Dermis blood vessel endothelial cell (primary cell): ENCODE measurements around the gene OR10J5. TPM values are rescaled to one million over a fixed set of nuclear protein-coding genes. Genes with fewer than 3 reads are reported as not detected.
"Not testable (repeated sequence)": the region's sequence is repeated elsewhere in the genome, so short reads cannot be mapped to it uniquely, and the experiment has no call there.

Experiments
- DNase-seq: peaks from one replicate; pipeline ENCODE4 v3.0.0; 2010
- total RNA-seq: library from RNA; depleted of rRNA; stranded (reverse); fragments of >200 nt; gene quantifications from 2 replicates; pipeline ENCODE4 v1.2.3, GENCODE V29; 2014

OR10J5 gene, protein sequence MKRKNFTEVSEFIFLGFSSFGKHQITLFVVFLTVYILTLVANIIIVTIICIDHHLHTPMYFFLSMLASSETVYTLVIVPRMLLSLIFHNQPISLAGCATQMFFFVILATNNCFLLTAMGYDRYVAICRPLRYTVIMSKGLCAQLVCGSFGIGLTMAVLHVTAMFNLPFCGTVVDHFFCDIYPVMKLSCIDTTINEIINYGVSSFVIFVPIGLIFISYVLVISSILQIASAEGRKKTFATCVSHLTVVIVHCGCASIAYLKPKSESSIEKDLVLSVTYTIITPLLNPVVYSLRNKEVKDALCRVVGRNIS
- not detected in 2 replicates for total RNA-seq

DNA sequence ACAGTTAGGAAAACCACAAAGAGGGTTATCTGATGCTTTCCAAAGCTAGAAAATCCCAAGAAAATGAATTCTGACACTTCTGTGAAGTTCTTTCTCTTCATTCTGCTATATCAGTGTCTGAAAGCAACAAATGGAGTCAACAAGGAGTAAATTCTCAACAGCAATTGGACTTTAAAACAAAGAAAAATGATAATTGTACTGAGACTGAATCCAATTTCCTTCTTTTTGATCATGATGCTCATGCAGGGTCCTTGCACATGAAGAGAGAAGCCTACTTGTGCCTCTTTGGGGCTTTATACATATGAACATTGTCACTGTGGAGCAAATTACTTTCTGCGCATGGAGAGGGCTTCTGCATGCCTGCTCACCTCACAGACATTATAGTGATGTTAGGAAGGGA is at the start of gene OR10J5:
TSS of gene OR10J5 (minus strand) at position 101 of the 400 bp plus-strand sequence. CDS start at position 101, 0 bp downstream.
- DNase-seq, result no peak

GRCh38 chr1:159584536-159584935 is 48.7 kb upstream of the OR10J5 start:
- DNase-seq, result no peak

DNA sequence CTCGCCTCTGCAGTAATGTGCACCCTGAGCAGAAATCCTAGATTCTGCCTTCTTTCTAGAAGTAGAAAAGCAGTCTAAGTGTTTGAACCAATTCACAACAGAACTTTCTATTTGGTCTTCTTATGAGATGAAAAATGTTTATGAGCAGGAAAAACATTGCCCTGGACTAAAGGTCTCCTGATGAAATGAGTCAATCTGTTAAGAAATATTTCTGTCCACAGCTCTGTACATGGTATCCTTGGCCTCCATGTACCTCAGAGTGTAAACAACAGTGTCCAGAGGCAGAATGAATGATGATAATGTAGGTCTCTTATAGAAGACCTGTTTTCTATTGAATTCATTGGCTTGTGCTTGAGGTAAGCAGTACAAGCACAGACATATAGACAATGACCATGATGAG is 45.6 kb upstream of the OR10J5 start:
- DNase-seq, result no peak

DNA sequence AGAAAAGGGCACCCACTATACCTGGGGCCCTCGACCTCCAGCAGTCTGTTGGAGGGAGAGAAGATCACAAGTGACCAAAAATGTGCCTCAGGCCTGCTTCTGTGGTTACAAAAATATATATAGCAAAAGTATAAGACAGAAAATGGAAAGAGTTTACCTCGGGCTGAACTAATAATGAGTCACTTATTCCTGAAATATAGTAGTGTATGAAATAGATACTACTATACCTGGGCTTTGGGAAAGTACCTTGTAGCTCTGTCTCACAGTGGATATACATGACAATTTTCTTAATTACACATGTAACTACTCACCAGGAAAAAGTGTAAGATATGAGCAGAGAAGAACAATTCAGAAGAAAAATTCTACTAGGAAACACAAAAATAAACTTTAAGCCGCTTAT is 44.5 kb upstream of the OR10J5 start:
- DNase-seq, result no peak

DNA sequence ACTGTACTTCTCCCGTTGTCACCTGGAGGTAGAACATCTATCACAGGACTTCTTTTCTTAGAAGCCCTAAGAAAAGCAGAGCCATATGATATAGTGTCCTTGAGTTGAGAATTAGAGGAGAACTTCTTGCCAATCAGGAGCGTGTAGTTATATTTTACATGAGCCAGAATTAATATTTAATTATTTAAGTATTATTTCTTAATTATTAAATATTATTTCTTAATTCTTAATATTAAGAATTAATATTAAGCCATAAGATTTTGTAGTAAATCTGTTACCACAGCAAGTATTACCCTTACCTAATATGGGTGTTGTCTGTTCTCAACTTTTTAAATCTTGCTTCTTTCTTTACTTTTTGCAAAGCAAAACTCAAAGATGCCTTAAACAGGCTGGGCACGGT is 41.6 kb upstream of the OR10J5 start:
- DNase-seq, result no peak

DNA sequence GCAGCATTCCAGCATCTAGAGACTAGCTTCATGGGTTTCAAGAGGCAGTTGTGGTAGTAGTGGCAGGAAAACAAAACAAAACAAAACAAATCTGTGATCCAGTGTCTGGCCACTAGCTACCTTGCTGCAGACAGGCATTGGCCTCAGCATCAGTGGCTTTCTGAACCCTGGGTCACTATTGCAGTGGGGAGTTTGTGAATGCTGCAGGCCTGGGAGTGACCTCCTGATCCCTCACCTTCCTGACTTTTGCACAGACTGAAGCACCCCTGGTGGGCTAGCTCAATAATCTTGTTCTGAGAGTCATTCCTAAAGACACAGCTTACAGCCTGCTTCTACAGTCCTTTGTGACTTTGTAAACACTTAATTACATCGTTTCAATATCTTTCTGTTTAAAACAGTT is 26.9 kb upstream of the OR10J5 start:
- no peak for DNase-seq

GRCh38 chr1:159561497-159561896 is 25.7 kb upstream of the OR10J5 start:
- DNase-seq, result no peak

DNA sequence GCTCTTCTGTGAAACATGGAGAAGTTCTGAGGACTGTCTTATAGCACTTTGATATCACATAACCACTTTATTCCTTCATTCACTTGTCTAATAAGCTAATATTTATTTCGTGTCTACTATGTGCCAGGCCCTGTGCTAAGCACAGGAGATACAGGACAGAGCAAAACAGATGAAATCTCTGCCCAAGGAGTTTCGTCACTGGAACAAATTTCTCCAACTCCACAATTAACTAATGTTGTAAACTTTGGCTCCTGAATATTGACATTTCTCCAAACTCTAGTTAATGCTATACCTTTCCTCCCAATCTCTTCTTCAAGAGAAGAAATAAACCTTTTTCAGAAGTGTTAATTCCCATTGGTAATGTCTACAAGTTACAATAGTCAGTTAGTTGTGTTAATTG is 24.8 kb upstream of the OR10J5 start:
- no peak for DNase-seq

DNA sequence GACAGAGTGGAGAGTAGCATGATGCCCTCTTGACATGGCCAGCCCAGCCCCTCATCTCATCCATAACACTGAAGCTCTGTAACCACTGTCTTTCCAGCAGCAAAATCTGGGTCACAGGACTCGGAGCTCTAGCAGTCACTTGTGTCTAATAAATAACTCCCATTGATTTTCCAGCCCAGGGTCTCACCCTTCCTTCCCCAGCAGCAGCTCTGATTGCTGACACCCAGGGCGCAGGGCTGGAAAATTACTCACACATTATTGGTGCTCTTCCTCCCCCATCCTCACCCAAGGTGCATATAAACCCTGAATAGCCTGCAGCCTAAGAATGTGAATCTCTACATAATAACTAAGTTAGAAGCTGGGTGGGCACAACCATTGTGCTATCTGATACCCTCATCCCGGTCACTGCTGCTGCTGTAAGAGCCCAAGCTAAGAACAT is 21.1 kb upstream of the OR10J5 start:
- DNase-seq, result no peak

DNA sequence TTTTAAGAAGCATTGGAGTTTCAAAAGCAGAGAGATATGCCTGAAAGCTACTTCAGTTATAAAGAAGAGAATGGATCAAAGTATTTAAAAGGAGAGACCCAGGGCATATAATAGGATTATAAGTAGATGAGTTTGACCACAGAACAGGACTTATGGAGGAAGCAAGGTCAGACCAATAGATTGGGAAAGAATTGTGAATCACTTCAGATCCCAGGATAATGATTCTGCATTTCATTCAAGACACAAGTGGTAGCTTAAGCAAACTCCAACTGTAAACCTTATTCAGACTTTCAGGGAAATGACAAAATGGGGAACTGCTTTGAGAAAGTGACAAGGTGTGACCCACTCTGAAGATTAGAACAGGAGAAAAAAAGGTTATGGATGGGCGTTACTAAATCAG is 18.9 kb upstream of the OR10J5 start:
- DNase-seq, result no peak

DNA sequence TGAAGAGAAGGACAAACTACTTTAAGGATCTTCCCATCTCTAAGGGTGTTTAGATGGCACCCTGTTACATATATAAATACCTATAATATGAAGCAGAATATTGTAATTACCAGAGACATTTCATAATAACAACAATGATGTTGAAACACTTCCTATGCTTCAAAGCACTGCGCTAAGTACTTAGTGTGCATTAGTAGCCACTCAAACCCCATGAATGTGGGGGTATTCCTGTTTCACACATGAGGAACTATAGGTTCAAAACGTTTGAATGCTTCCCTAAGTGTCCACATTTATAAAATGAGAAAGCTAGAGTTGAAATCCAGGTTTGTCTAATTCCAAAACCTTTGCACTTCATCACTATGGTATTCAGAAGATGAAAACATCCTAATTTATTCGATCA is 18.5 kb upstream of the OR10J5 start:
- no peak for DNase-seq

DNA sequence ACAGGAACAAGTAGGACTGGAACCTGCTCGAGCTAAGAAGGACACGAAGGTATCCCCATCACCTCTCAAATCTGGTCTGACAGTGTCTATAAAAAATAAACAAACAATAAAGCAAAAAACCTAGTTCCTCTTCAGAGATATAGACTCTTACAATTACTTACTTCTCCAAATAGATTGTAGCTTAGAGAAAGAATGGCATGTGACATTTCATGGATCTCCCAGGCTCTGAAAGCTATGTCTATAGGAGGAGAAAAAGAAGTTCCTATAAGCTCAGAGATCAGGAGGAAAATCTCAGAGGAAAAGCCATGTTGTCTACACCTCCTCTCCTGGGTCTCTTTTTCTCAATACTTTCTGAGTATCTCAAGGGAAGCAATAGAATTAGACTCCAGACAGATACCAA is 12.3 kb upstream of the OR10J5 start:
- no peak for DNase-seq

DNA sequence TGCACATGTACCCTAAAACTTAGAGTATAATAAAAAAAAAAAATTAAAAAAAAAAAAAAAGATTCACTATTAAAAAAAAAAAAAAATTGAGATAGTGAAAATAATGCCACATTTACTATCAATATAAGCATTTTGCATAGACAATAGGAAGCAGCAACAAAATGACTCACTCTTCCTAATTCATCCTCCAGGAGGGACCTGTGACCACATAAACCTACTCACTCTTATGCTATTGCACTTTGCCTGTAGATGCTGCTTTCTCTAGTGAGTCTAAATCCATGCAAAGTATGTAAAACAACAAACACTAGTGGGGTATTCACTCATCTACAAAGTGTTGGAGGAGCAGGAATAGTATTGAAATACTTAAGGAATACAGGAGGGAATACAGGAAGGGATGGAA is 2.9 kb downstream of the OR10J5 start:
- DNase-seq, result peak; percentile 3

- DNase-seq, result not testable (repeated sequence)
Measured at GRCh38 chr1:159524792-159525191, 11.0 kb downstream of the OR10J5 start.

GRCh38 chr1:159510229-159510541 is 25.6 kb downstream of the OR10J5 start:
- no peak for DNase-seq

DNA sequence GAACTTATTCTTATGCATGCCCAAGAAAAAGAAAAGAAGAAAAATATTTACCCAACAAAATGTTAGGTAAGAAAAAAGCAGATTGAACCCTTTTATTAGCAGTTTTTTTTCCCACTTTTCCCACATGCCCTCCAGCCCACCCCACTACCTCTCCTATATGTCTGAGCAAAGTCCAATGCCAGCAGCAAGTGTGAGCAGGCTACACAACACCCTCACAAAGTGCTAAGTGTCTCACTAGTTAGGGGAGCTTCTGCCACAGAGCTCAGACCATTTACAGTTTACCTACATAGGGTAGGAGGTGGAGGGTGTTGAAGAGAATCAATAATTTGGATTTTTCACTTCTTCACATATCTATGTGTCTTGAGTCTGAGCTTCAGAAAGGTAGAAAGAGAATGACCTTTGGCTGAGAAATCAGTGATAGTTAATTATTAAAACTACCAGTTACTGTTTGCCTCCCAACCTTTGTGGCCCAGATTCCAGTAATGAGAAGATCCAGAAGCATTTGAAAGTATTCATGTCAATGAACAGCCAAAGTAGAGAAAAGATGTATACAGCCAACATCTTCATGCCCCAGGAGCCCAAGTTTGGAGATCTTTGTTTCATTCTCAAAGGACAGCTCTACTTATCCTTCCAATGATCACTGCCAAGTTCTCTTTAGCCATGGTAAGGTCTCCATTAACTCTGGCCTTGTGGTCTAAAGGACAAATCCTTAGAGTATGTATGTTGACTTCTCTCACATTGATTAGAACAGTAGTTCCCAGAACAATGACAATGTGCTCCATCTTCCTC is 26.2 kb downstream of the OR10J5 start:
- DNase-seq, result no peak

- DNase-seq, result no peak
Measured at GRCh38 chr1:159508951-159509350, 26.9 kb downstream of the OR10J5 start.

- DNase-seq, result no peak
Measured at GRCh38 chr1:159505676-159506075, 30.1 kb downstream of the OR10J5 start.

- no peak for DNase-seq
Measured at GRCh38 chr1:159501082-159501481, 34.7 kb downstream of the OR10J5 start.

GRCh38 chr1:159494513-159495210 is 41.1 kb downstream of the OR10J5 start:
- not testable (repeated sequence) for DNase-seq

DNA sequence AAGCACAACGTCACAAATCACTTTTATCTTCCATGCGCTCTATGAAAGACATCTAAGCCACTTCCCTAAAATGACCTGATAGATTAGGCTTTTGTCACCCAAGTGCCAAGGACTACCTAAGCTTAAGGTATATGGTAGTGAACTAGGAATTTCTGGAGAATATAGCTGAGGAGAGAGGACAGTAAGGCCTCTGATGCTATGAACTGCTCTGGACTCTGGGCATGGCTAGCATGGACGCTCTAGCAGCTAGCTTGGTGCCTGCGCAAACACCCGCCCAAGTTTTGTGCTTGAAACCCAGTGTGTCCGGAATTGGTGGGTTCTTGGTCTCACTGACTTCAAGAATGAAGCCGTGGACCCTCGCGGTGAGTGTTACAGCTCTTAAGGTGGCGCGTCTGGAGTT is 42.5 kb downstream of the OR10J5 start:
- no peak for DNase-seq

- peak; percentile 65 for DNase-seq
Measured at GRCh38 chr1:159492575-159493323, 43.1 kb downstream of the OR10J5 start.
